NCI-H82 treated with DMSO at 0.1 percent for 48 hours (cell line): ENCODE measurements around the gene ECE2.
A peak's percentile ranks its signal among the peaks of the same experiment; 100 is the strongest.

Experiments used
- DNase-seq: peaks from one replicate; lab custom pipeline; 2025; ENCODE audit not compliant: unreplicated experiment; lab: John Stamatoyannopoulos, UW

ECE2 gene

DNA sequence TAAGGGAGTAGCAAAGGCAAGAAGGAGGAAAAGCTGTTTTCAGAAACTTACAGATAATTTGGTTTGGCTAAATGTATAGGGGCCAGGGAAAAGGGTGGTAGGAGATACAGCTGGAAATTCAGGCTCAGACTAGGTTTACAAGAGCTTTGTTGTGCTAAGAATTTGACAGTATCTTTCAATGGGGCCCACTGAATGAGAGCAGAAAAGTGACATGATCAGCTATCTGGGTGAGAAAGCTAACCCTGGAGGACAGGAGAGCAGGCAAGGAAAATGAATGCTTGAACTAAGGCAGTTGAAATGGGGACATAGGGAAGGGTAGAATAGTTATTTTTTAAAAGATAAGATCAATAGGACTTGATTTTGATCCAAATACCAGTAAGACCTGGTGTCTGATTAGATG is 35.8 kb downstream of the ECE2 start:
- no peak for DNase-seq

GRCh38 chr3:184314363-184314699 is 38.5 kb downstream of the ECE2 start, which contains the start of gene EIF4G1:
EIF4G1 (plus strand) TSS chr3:184314606; CDS start chr3:184315797, 1,191 bp downstream.
- DNase-seq: peak; percentile 92

GRCh38 chr3:184314700-184315542 is 39.1 kb downstream of the ECE2 start:
- DNase-seq: no peak

- no peak for DNase-seq
Measured at GRCh38 chr3:184315543-184315867, 39.7 kb downstream of the ECE2 start.

GRCh38 chr3:184315871-184316661 is 40.2 kb downstream of the ECE2 start:
- DNase-seq: no peak

DNA sequence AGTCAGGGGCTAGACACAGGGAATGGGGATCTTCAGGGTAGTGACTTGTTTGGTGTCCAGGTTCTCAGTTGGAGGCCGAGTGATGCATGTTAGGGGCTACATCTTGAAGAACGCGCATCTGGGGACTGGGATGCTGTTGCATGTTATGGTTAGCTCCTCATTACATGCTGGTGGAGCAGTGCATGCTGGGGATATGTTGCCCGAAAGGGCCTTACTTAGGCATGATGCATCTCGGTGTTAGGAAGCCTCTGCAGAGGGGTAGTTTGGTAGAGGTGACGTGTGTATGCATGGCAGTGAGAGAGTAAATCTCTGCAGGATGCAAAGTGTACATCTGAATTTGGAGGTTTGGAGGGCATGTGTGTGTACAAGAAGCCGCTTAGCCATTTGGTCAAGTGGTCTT is 41.0 kb downstream of the ECE2 start:
- no peak for DNase-seq

GRCh38 chr3:184317201-184317600 is 41.4 kb downstream of the ECE2 start:
- DNase-seq: no peak

DNA sequence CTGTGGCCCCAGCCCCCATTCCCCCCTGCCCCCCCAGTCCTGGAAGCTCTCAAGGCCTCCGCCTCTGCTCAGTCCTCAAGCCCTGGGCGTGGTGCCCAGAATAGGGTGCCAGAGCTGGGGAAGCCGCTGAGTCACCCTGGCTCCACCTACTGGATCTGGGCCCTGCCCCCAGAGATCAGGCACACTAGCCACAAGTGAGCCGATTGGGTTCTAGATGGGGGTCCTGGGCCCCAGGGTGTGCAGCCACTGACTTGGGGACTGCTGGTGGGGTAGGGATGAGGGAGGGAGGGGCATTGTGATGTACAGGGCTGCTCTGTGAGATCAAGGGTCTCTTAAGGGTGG is 44.3 kb downstream of the ECE2 start:
- DNase-seq: no peak

DNA sequence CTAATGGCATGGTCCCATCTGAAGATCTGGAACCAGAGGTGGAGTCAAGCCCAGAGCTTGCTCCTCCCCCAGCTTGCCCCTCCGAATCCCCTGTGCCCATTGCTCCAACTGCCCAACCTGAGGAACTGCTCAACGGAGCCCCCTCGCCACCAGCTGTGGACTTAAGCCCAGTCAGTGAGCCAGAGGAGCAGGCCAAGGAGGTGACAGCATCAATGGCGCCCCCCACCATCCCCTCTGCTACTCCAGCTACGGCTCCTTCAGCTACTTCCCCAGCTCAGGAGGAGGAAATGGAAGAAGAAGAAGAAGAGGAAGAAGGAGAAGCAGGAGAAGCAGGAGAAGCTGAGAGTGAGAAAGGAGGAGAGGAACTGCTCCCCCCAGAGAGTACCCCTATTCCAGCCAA is 45.8 kb downstream of the ECE2 start:
- no peak for DNase-seq

GRCh38 chr3:184322731-184323487 is 47.1 kb downstream of the ECE2 start:
- no peak for DNase-seq

GRCh38 chr3:184323696-184324095 is 47.9 kb downstream of the ECE2 start:
- DNase-seq: no peak

- no peak for DNase-seq
Measured at GRCh38 chr3:184325269-184325668, 49.4 kb downstream of the ECE2 start.

DNA sequence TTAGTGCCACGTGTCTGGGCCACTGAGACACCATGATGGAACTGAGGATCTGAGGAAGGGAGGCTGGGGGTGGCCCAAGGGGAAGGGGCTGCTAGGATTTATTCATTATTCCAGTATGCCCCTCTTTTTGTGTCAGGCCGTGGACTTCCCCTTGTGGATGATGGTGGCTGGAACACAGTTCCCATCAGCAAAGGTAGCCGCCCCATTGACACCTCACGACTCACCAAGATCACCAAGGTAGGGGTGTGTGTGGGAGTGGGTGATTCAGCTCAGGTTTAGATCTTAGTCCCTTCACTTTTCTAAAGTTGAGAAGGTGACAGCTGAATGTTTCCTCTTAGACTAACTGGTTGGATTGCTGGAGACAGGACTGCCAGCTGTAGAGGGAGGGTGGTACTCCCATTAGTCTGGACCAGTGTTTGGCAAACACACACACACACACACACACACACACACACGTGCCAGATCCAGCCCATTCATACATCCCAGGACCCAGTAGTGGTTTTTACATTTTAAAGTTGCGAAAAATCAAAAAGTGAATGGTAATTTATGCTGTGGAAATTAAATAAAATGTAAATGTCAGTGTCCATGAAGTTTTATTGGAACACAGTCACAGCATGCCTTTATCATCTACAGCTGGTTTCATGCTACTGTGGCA is 50.0 kb downstream of the ECE2 start:
- no peak for DNase-seq

DNA sequence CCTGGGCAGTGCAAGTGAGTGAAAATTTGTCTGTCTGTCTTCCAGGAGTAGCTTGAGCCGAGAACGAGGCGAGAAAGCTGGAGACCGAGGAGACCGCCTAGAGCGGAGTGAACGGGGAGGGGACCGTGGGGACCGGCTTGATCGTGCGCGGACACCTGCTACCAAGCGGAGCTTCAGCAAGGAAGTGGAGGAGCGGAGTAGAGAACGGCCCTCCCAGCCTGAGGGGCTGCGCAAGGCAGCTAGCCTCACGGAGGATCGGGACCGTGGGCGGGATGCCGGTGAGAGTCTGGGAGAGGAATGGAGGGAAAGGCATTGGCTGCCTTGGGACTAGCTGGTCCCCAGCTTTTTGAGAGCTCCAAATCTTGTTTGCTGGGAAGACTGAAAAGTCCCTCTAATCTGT is 51.3 kb downstream of the ECE2 start:
- no peak for DNase-seq

GRCh38 chr3:184328516-184328915 is 52.7 kb downstream of the ECE2 start:
- DNase-seq: no peak

GRCh38 chr3:184332370-184333090 is 56.7 kb downstream of the ECE2 start:
- no peak for DNase-seq

GRCh38 chr3:184333190-184333589 is 57.4 kb downstream of the ECE2 start:
- no peak for DNase-seq

- no peak for DNase-seq
Measured at GRCh38 chr3:184333700-184334099, 57.9 kb downstream of the ECE2 start.

DNA sequence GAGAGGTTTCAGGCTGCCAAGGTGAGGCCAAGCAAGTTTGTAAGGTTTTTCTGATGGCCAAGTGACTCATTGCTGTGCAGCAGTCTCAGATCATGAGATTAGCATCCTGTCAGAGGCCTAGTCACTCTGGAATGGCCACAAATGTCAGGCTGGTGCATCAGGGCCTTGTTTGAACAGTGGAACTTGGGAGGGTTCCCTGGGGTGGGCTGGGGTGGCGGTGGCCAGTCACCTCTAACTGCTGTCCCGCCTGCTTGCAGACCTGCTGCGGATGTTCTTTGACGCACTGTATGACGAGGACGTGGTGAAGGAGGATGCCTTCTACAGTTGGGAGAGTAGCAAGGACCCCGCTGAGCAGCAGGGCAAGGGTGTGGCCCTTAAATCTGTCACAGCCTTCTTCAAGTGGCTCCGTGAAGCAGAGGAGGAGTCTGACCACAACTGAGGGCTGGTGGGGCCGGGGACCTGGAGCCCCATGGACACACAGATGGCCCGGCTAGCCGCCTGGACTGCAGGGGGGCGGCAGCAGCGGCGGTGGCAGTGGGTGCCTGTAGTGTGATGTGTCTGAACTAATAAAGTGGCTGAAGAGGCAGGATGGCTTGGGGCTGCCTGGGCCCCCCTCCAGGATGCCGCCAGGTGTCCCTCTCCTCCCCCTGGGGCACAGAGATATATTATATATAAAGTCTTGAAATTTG is 58.8 kb downstream of the ECE2 start:
- DNase-seq: no peak

DNA sequence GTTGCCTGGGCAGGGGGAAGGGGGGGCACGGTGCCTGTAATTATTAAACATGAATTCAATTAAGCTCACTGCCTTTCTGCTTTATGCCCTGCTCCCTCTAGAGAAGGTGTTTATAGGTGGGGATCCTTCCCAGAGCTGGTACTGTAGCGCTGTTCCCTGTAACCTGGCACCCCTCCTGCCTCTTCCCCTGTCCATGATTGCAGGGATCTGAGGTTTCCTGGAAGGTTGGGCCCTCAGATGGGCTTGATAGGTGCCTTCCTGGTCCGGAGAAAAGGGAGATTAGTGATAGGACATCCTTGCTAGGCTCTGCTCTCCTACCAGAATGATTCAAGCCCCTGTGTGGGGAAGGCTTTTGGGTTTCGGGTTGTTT is 59.5 kb downstream of the ECE2 start:
- DNase-seq: no peak
